Measurements from ENCODE around the gene CHST11. TPM values are rescaled to one million over a fixed set of nuclear protein-coding genes. Genes with fewer than 3 reads are reported as not detected.

The CHST11 gene
- total RNA-seq, 1 donor from 2014 or later = 40.1 TPM

- intact Hi-C loops (cut with micrococcal nuclease) = no loop called here
- ATAC-seq (ENCODE audit: low read depth) (no peak), DNase-seq (no peak)
- H3K4me1 Mint-ChIP-seq = peaks cover 19% of the 10 kb centered on the region
- H3K9me3 Mint-ChIP-seq = no peaks in the 10 kb centered on the region
- H3K27ac Mint-ChIP-seq = no peak overlapping the region
- H3K36me3 Mint-ChIP-seq (ENCODE audit: low read depth) = peaks cover 12% of the 10 kb centered on the region
- ChIA-PET POLR2A (interaction anchor here (0.6 kb wide), 2 partner anchors 34 to 85 kb away, joined by 3 read pairs; no protein-coding TSS in a partner anchor), CTCF (no interaction called here)
- H3K4me3 Mint-ChIP-seq = no peak overlapping the region
- no peaks in the 10 kb centered on the region for H3K27me3 Mint-ChIP-seq
- TF ChIP-seq CTCF (IDR thresholded peaks at IDR 0.05) = no peak
Measured at GRCh38 chr12:104702565-104703139, 245.9 kb downstream of the CHST11 start.

DNA sequence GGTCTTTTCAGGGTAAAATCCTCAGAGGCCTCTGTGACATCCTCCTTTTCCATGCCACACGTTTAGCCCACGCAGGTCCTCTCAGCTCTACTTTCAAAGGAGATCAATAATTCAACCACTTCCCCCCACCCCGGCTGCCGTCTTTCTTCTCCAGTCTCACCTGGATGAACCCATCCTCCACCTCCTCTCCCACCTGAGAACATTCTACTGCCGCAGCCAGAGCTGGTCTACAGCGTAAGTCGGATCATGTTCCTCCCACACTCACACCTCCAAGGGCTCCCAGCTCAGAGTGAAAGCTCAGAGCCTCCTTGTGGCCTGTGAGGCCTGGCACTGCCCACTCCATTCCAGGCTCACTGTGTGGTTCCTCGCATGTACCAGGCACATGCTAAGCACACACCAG, 246.6 kb downstream of the CHST11 start:
- Mint-ChIP-seq H3K27me3 (no peaks in the 10 kb centered on the region), H3K4me1 (peaks cover 13% of the 10 kb centered on the region), H3K27ac (no peak overlapping the region), H3K36me3 (ENCODE audit: low read depth) (peaks cover 12% of the 10 kb centered on the region), H3K4me3 (no peak overlapping the region), H3K9me3 (no peaks in the 10 kb centered on the region)
- no peak for DNase-seq
- intact Hi-C loops (cut with micrococcal nuclease) = no loop called here
- POLR2A ChIA-PET = interaction anchor here (0.6 kb wide), 1 partner anchor 34 kb away, joined by 3 read pairs; no protein-coding TSS in a partner anchor
- ATAC-seq (ENCODE audit: low read depth) = no peak
- CTCF ChIA-PET = no interaction called here
- TF ChIP-seq CTCF (IDR thresholded peaks at IDR 0.05) = no peak

- ATAC-seq (ENCODE audit: low read depth) = no peak
- intact Hi-C loops (cut with micrococcal nuclease) = no loop called here
- Mint-ChIP-seq H3K27ac (no peak overlapping the region), H3K36me3 (ENCODE audit: low read depth) (peaks cover 12% of the 10 kb centered on the region), H3K27me3 (no peaks in the 10 kb centered on the region), H3K9me3 (no peaks in the 10 kb centered on the region), H3K4me3 (no peak overlapping the region), H3K4me1 (peaks cover 9% of the 10 kb centered on the region)
- TF ChIP-seq CTCF (IDR thresholded peaks at IDR 0.05) = no peak
- POLR2A ChIA-PET = no interaction called here
- CTCF ChIA-PET = no interaction called here
- no peak for DNase-seq
Measured at GRCh38 chr12:104704224-104704779, 247.6 kb downstream of the CHST11 start.

DNA sequence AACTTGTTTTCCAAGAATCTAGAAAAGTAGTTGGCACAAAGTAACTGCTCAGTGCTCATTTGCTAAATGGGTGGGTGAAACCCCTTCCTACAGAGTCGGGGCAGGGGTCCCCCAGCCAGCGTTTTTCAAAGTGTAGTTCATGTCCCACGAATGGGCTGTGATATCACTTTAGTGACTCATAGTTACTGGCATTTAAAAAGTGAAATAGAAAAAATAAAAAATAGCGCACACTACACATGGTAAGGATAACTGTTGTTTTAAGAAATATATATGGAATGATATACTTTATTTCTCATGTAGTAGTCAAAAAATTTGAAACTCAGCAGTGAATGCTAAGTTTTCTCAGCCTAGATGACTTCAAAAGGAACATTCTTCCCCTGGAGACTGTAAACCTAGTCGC, 250.4 kb downstream of the CHST11 start:
- Mint-ChIP-seq H3K36me3 (ENCODE audit: low read depth) (peaks cover 18% of the 10 kb centered on the region), H3K9me3 (no peaks in the 10 kb centered on the region), H3K27ac (no peak overlapping the region), H3K4me3 (no peak overlapping the region), H3K4me1 (peaks cover 1% of the 10 kb centered on the region), H3K27me3 (no peaks in the 10 kb centered on the region)
- intact Hi-C loops (cut with micrococcal nuclease) = no loop called here
- TF ChIP-seq CTCF (IDR thresholded peaks at IDR 0.05) = no peak
- ChIA-PET CTCF (no interaction called here), POLR2A (no interaction called here)
- no peak for ATAC-seq (ENCODE audit: low read depth)
- no peak for DNase-seq

DNA sequence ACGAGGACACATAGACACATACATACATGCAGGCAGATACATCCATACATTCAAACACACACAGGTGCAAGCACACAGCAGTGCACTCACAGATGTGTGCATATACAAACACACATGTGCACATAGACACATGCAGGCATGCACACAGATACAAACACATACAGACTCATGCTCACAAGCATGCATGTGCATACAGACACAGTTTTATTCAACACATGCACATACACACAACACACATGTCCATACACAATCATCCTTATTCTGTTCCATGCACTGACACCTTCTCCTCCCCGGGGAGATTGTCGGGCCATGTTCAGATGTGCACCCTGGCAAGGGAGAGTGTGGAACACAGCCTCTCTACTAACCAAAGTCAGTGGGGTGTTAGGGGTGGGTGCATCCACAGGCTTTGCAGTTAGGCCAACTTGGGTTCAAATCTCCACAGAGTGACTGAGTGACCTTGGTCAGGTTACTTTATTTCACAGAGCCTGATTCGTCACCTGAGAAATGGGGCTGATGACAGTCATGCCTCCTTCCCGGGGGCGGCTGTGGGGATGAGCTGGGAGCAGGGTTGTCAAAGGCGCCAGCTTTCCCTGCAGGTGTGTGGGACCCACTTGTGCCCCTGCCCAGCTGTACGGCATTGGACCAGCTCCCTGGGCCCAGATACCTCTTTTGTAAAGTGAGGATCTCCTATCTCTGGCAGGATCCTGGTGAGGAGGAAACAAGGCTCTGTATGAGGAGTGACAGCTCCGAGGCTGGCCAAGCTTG, 251.2 kb downstream of the CHST11 start:
- POLR2A ChIA-PET = no interaction called here
- CTCF ChIA-PET = no interaction called here
- peaks cover 1% of the 10 kb centered on the region for H3K4me1 Mint-ChIP-seq
- TF ChIP-seq CTCF (IDR thresholded peaks at IDR 0.05) = no peak
- intact Hi-C loops (cut with micrococcal nuclease) = no loop called here
- peaks cover 14% of the 10 kb centered on the region for H3K36me3 Mint-ChIP-seq (ENCODE audit: low read depth)
- no peak overlapping the region for H3K27ac Mint-ChIP-seq
- no peak overlapping the region for H3K4me3 Mint-ChIP-seq
- DNase-seq = no peak
- no peak for ATAC-seq (ENCODE audit: low read depth)
- H3K9me3 Mint-ChIP-seq = no peaks in the 10 kb centered on the region
- no peaks in the 10 kb centered on the region for H3K27me3 Mint-ChIP-seq
